ENCODE data around the gene DIPK1C. TPM values are rescaled to one million over a fixed set of nuclear protein-coding genes. Genes with fewer than 3 reads are reported as not detected.

DIPK1C gene
- total RNA-seq, 3 donors from 2014 or later (not counting 1 experiment from before 2014, with no cell fraction given): not detected

DNA sequence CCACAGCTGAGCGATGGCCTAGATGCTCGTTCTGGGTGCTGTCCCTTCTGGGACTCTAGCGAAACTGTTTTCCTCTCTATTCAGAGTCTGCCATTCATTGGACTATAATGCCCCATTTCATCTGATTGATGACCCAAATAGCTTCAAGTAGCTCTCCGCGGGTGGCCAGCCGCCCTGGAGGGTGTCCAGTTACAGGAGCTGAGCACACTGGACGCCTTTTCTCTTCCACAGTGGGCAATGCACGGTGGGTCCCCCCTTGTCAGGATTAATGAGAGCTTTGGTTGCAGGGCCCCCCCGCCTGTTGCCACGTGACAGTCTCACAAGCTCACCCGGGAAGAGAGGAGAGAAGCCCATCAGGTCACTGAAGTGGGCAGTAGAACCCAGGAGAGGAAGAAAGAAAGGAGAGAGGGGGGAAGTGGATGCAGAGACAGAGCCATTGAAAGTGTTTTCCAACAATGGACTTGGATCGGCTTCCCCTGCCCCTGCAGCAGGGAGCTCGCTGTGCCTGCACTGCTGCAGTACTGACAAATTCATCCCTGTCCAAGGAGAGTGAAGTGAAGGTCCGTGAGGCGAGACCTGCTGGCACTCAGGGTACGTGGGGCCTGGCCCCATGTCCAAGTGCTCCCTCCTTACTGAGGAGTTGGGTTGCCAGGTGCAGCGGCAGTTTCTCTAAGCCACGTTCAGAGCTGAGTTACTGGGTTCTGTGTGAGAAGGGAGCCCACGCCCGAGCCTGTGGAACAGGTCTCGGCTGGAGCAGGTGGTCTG, 44.8 kb downstream of the DIPK1C start:
- H3K27me3 ChIP-seq (ENCODE audit: control insufficient read depth, insufficient read depth, low read length): no peaks in the 10 kb centered on the region
- no peak for DNase-seq
- no peak for ATAC-seq
- H3K9me3 ChIP-seq (ENCODE audit: control insufficient read depth, insufficient read depth, low read length): no peaks in the 10 kb centered on the region
- H3K36me3 Mint-ChIP-seq: no peaks in the 10 kb centered on the region
- H3K27me3 Mint-ChIP-seq (ENCODE audit: low read depth in 2 of 2): peaks cover 5 to 7% of the 10 kb centered on the region in 2 donors
- H3K4me1 Mint-ChIP-seq: peaks cover 12 to 14% of the 10 kb centered on the region in 2 donors
- H3K9me3 Mint-ChIP-seq: no peaks in the 10 kb centered on the region
- H3K27ac Mint-ChIP-seq: no peak overlapping the region
- TF ChIP-seq, protein P1, sequence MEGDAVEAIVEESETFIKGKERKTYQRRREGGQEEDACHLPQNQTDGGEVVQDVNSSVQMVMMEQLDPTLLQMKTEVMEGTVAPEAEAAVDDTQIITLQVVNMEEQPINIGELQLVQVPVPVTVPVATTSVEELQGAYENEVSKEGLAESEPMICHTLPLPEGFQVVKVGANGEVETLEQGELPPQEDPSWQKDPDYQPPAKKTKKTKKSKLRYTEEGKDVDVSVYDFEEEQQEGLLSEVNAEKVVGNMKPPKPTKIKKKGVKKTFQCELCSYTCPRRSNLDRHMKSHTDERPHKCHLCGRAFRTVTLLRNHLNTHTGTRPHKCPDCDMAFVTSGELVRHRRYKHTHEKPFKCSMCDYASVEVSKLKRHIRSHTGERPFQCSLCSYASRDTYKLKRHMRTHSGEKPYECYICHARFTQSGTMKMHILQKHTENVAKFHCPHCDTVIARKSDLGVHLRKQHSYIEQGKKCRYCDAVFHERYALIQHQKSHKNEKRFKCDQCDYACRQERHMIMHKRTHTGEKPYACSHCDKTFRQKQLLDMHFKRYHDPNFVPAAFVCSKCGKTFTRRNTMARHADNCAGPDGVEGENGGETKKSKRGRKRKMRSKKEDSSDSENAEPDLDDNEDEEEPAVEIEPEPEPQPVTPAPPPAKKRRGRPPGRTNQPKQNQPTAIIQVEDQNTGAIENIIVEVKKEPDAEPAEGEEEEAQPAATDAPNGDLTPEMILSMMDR (IDR thresholded peaks at IDR 0.05): no peak
- H3K27ac ChIP-seq (ENCODE audit: low read length): no peak overlapping the region
- no peak overlapping the region for H3K4me3 ChIP-seq (ENCODE audit: low read length)
- peaks cover 3% of the 10 kb centered on the region for H3K4me1 ChIP-seq (ENCODE audit: control insufficient read depth, insufficient read depth, low read length)
- H3K36me3 ChIP-seq (ENCODE audit: control insufficient read depth, insufficient read depth, low read length): no peaks in the 10 kb centered on the region
- intact Hi-C loops (cut with micrococcal nuclease): no loop called here
- WGBS (ENCODE audit: insufficient coverage): 85% methylated on average over 21 of the region's 21 CpGs
- no peak overlapping the region for H3K4me3 Mint-ChIP-seq

DNA sequence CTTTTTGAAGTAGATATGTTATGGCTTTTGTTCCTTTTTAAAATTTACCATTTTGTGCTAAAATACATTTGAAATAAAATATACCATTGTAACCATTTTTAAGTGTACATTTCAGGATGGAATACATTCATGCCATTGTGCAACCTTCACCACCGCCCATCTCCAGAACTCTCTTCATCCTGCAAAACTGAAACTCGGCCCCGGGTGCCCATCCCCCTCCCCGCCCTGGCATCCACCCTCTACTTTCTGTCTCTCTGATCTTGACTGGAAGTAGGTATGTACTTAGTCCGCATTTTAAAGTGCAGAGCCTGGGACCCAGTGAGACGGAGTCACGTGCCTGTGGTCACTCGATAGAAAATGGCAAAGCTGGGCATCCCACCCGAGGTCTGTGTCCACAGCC, 45.6 kb downstream of the DIPK1C start:
- H3K27ac ChIP-seq (ENCODE audit: low read length): no peak overlapping the region
- TF ChIP-seq, protein P1 (IDR thresholded peaks at IDR 0.05): no peak
- no peaks in the 10 kb centered on the region for H3K9me3 ChIP-seq (ENCODE audit: control insufficient read depth, insufficient read depth, low read length)
- H3K4me3 Mint-ChIP-seq: no peak overlapping the region
- intact Hi-C loops (cut with micrococcal nuclease): no loop called here
- peaks cover 5 to 7% of the 10 kb centered on the region in 2 donors for H3K27me3 Mint-ChIP-seq (ENCODE audit: low read depth in 2 of 2)
- no peaks in the 10 kb centered on the region for H3K36me3 Mint-ChIP-seq
- peaks cover 3% of the 10 kb centered on the region for H3K4me1 ChIP-seq (ENCODE audit: control insufficient read depth, insufficient read depth, low read length)
- 74% methylated on average over 9 of the region's 9 CpGs for WGBS (ENCODE audit: insufficient coverage)
- peaks cover 13 to 15% of the 10 kb centered on the region in 2 donors for H3K4me1 Mint-ChIP-seq
- H3K4me3 ChIP-seq (ENCODE audit: low read length): no peak overlapping the region
- ATAC-seq: no peak
- H3K27ac Mint-ChIP-seq: no peak overlapping the region
- peak in 1 of 2 donors; percentile 22 for DNase-seq
- H3K27me3 ChIP-seq (ENCODE audit: control insufficient read depth, insufficient read depth, low read length): no peaks in the 10 kb centered on the region
- no peaks in the 10 kb centered on the region for H3K36me3 ChIP-seq (ENCODE audit: control insufficient read depth, insufficient read depth, low read length)
- no peaks in the 10 kb centered on the region for H3K9me3 Mint-ChIP-seq

DNA sequence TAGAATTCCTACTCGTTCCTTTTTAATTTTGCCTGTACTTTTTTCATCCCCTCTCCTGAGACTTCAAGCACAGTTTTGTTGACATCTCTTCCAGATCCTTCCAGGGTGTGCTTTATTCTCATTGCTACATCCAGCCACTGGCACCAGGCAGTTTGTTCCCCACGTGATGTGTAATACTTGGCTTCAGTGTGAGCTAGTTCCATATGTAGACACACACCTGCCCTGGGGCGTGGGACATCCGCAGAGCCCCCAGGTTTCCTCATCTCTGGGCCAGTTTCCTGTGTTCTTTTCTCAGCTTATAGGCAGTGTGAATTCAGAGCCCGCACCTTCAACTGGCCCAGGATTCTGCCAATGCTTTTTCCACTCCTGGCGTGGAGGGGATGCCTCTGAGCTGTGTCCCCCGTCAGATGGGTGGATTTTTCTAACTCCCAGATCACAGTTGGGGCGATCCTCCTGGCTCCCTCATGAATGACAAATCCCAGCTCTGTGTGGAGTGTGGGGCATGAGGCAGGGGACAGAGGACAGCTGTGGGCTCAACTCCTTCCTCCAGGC, 46.6 kb downstream of the DIPK1C start:
- ATAC-seq: no peak
- Histone ChIP-seq H3K27ac (ENCODE audit: low read length) (no peak overlapping the region), H3K4me3 (ENCODE audit: low read length) (no peak overlapping the region), H3K4me1 (ENCODE audit: control insufficient read depth, insufficient read depth, low read length) (peaks cover 3% of the 10 kb centered on the region), H3K36me3 (ENCODE audit: control insufficient read depth, insufficient read depth, low read length) (no peaks in the 10 kb centered on the region), H3K9me3 (ENCODE audit: control insufficient read depth, insufficient read depth, low read length) (no peaks in the 10 kb centered on the region), H3K27me3 (ENCODE audit: control insufficient read depth, insufficient read depth, low read length) (no peaks in the 10 kb centered on the region)
- TF ChIP-seq, protein P1 (IDR thresholded peaks at IDR 0.05): no peak
- Mint-ChIP-seq H3K36me3 (no peaks in the 10 kb centered on the region), H3K27me3 (ENCODE audit: low read depth in 2 of 2) (peaks cover 5 to 7% of the 10 kb centered on the region in 2 donors), H3K9me3 (no peaks in the 10 kb centered on the region), H3K4me1 (peaks cover 13 to 15% of the 10 kb centered on the region in 2 donors), H3K4me3 (no peak overlapping the region), H3K27ac (no peak overlapping the region)
- DNase-seq: no peak
- WGBS (ENCODE audit: insufficient coverage): 61% methylated on average over 8 of the region's 8 CpGs
- intact Hi-C loops (cut with micrococcal nuclease): no loop called here
